ENCODE results near the gene KPNA2.
"Not testable (repeated sequence)": the region's sequence is repeated elsewhere in the genome, so short reads cannot be mapped to it uniquely, and the experiment has no call there.

Gene KPNA2

GRCh38 chr17:68035523-68036303 lies at the start of gene KPNA2:
Gene KPNA2, plus strand, starts transcription at chr17:68035735. Its CDS starts 1,398 bp downstream, at chr17:68037133.
- DNase-seq, result peak; percentile 100

- DNase-seq, result no peak
Observed at GRCh38 chr17:67990909-67991308, 44.6 kb upstream of the KPNA2 start.

GRCh38 chr17:67992548-67993152 lies 42.9 kb upstream of the KPNA2 start:
- no peak for DNase-seq

- peak; percentile 68 to 80 for DNase-seq
Observed at GRCh38 chr17:67993153-67993997, 42.2 kb upstream of the KPNA2 start.

GRCh38 chr17:67993998-67994361 lies 41.6 kb upstream of the KPNA2 start:
- DNase-seq, result peak; percentile 57 to 66

GRCh38 chr17:67994817-67995569 lies 40.5 kb upstream of the KPNA2 start:
- DNase-seq, result no peak

- peak in 1 of 2 experiments; percentile 68 for DNase-seq
Observed at GRCh38 chr17:67995570-67996263, 39.8 kb upstream of the KPNA2 start.

GRCh38 chr17:67996301-67997171 lies 39.0 kb upstream of the KPNA2 start, which contains the start of gene C17orf58:
Gene C17orf58, minus strand, starts transcription at chr17:67996469. Its CDS starts 271 bp downstream, at chr17:67996198.
- DNase-seq, result not testable (repeated sequence)

GRCh38 chr17:67998466-67998865 lies 37.1 kb upstream of the KPNA2 start:
- DNase-seq, result no peak

GRCh38 chr17:67999291-67999911 lies 36.1 kb upstream of the KPNA2 start:
- no peak for DNase-seq

- no peak for DNase-seq
Observed at GRCh38 chr17:68004201-68004600, 31.3 kb upstream of the KPNA2 start.

- no peak for DNase-seq
Observed at GRCh38 chr17:68006797-68007196, 28.7 kb upstream of the KPNA2 start.

GRCh38 chr17:68011199-68011665 lies 24.3 kb upstream of the KPNA2 start:
- DNase-seq, result peak; percentile 49 to 80

- DNase-seq, result no peak
Observed at GRCh38 chr17:68013385-68013784, 22.1 kb upstream of the KPNA2 start.

- DNase-seq, result no peak
Observed at GRCh38 chr17:68015081-68015723, 20.3 kb upstream of the KPNA2 start.

GRCh38 chr17:68016838-68017237 lies 18.7 kb upstream of the KPNA2 start:
- no peak for DNase-seq

GRCh38 chr17:68018493-68018892 lies 17.0 kb upstream of the KPNA2 start:
- not testable (repeated sequence) for DNase-seq

- no peak for DNase-seq
Observed at GRCh38 chr17:68019336-68019674, 16.2 kb upstream of the KPNA2 start.

- peak; percentile 92 to 93 for DNase-seq
Observed at GRCh38 chr17:68019675-68020408, 15.7 kb upstream of the KPNA2 start.
